Gastrocnemius medialis (tissue), 4 donors: Measurements from ENCODE around the gene TECPR2. TPM values are rescaled to one million over a fixed set of nuclear protein-coding genes. Genes with fewer than 3 reads are reported as not detected.
A peak's percentile ranks its signal among the peaks of the same experiment; 100 is the strongest.

Experiments
- ATAC-seq, 2 donors: fragments of 150-250 bp; one replicate each; pipeline ENCODE4 v1.9.1; 2016
- DNase-seq, 2 donors: peaks; one replicate each; pipeline ENCODE4 v3.0.0-alpha.2; 2019
- H3K27ac ChIP-seq, 4 donors: fragments of 200-600 bp; sonication (generic); 1 replicate in 1 of 4; 2 replicates in 3 of 4; pipeline ENCODE4 v1.5.1; 2016 to 2018; ENCODE audit warnings: mild to moderate bottlenecking in 2 of 4, moderate library complexity in 1 of 4
- H3K27me3 ChIP-seq, 3 donors: fragments of 200-600 bp; sonication (generic) in 2 of 3; 1 replicate in 1 of 3; 2 replicates in 2 of 3; pipeline versions ENCODE4 v1.5.1 to v1.6.0; 2016 to 2019; ENCODE audit warnings: mild to moderate bottlenecking in 1 of 3, moderate library complexity in 1 of 3
- H3K36me3 ChIP-seq, 2 donors: fragments of 200-600 bp; sonication (generic) in 1 of 2; one replicate each; pipeline ENCODE4 v1.5.1; 2017 to 2018
- H3K4me1 ChIP-seq, 2 donors: fragments of 200-600 bp; sonication (generic) in 1 of 2; one replicate each; pipeline ENCODE4 v1.5.1; 2016 to 2017; ENCODE audit warnings: mild to moderate bottlenecking in 2 of 2
- H3K4me3 ChIP-seq, 4 donors: fragments of 200-600 bp; sonication (generic) in 3 of 4; 1 replicate in 1 of 4; 2 replicates in 3 of 4; pipeline ENCODE4 v1.5.1; 2016 to 2019; ENCODE audit warnings: mild to moderate bottlenecking in 2 of 4
- H3K9me3 ChIP-seq, 3 donors: fragments of 200-600 bp; sonication (generic) in 2 of 3; 1 replicate in 1 of 3; 2 replicates in 2 of 3; pipeline ENCODE4 v1.5.1; 2016 to 2019
- CTCF ChIP-seq, 5 experiments: fragments of 450-650 bp in 3 of 5; fragments of 200-600 bp in 2 of 5; sonication (generic) in 2 of 5; IDR thresholded peaks in 4 of 5; conservative IDR thresholded peaks in 1 of 5; 1 replicate in 4 of 5; 2 replicates in 1 of 5; pipeline ENCODE4 v1.5.1; 2016 to 2019; ENCODE audit warnings: antibody characterized with exemption in 5 of 5, mild to moderate bottlenecking in 3 of 5, moderate library complexity in 3 of 5
- POLR2A ChIP-seq, 2 donors: fragments of 450-650 bp; IDR thresholded peaks; one replicate each; pipeline ENCODE4 v1.6.1; 2017; ENCODE audit warnings: antibody characterized with exemption in 2 of 2, mild to moderate bottlenecking in 2 of 2, moderate library complexity in 2 of 2
- in situ Hi-C, 4 donors: fragments of 200-750 bp; cut with MboI; loops; one replicate each; pipeline versions ENCODE4 v1.15.0 to v1.8.0; 2017; ENCODE audit warnings: low sequenced_read_pairs in 4 of 4
- intact Hi-C: fragments of 100-400 bp; cut with DNase I; formaldehyde crosslinking; loops from one replicate; pipeline ENCODE4 v1.15.1; 2023; ENCODE audit warnings: low total_unique reads
- total RNA-seq, 4 donors: library from RNA; depleted of rRNA; stranded (reverse); fragments of >200 nt; gene quantifications; one replicate each; pipeline versions ENCODE4 v1.1.0 to v1.2.3, GENCODE V29; 2016

TECPR2 gene
- total RNA-seq, 4 donors from 2014 or later: 10.0 to 45.0 (median 20.2) TPM

- intact Hi-C loops: loop anchor here (2.0 to 10.0 kb wide), 2 partner anchors 192 to 546 kb away; partner anchors contain the start of genes DYNC1H1 and ZNF839
- ATAC-seq: no peak
- in situ Hi-C loops: loop anchor here in 1 of 4 donors (25.0 kb wide), 1 partner anchor 199 kb away; the partner anchor contains the start of genes MOK and ZNF839
- Histone ChIP-seq H3K4me1 (peaks cover 8 to 24% of the 10 kb centered on the region in 2 donors), H3K9me3 (no peaks in the 10 kb centered on the region), H3K27me3 (no peaks in the 10 kb centered on the region), H3K27ac (peak overlapping the region; percentile 90 to 96 (median 91)), H3K4me3 (peak overlapping the region; percentile 62 to 81 (median 68)), H3K36me3 (no peaks in the 10 kb centered on the region)
- peak in 1 of 2 donors; percentile 43 for DNase-seq
- no peak for TF ChIP-seq CTCF (IDR thresholded peaks at IDR 0.05 in 4 of 5, conservative IDR thresholded peaks at IDR 0.05 in 1 of 5)
- no peak for TF ChIP-seq POLR2A (IDR thresholded peaks at IDR 0.05)
Measured at GRCh38 chr14:102510616-102511520, 148.1 kb downstream of the TECPR2 start.

- ATAC-seq (no peak), DNase-seq (no peak)
- no peaks in the 10 kb centered on the region for H3K36me3 ChIP-seq
- no peaks in the 10 kb centered on the region for H3K27me3 ChIP-seq
- H3K9me3 ChIP-seq: no peaks in the 10 kb centered on the region
- in situ Hi-C loops (loop anchor here in 1 of 4 donors (25.0 kb wide), 1 partner anchor 199 kb away; the partner anchor contains the start of genes MOK and ZNF839), intact Hi-C loops (loop anchor here (2.0 to 10.0 kb wide), 2 partner anchors 193 to 547 kb away; partner anchors contain the start of genes DYNC1H1 and ZNF839)
- H3K4me3 ChIP-seq: no peak overlapping the region
- H3K27ac ChIP-seq: peak overlapping the region in 3 of 4 donors; percentile 90 to 96 (median 91)
- peaks cover 2 to 21% of the 10 kb centered on the region in 2 donors for H3K4me1 ChIP-seq
- TF ChIP-seq POLR2A (IDR thresholded peaks at IDR 0.05): no peak
- no peak for TF ChIP-seq CTCF (IDR thresholded peaks at IDR 0.05 in 4 of 5, conservative IDR thresholded peaks at IDR 0.05 in 1 of 5)
Measured at GRCh38 chr14:102511538-102511937, 148.8 kb downstream of the TECPR2 start.

- no peak overlapping the region for H3K4me3 ChIP-seq
- in situ Hi-C loops (loop anchor here in 1 of 4 donors (25.0 kb wide), 1 partner anchor 201 kb away; the partner anchor contains the start of genes MOK and ZNF839), intact Hi-C loops (loop anchor here (10.0 kb wide), 1 partner anchor 548 kb away; the partner anchor contains the start of gene DYNC1H1)
- H3K27ac ChIP-seq: no peak overlapping the region
- H3K27me3 ChIP-seq: no peaks in the 10 kb centered on the region
- H3K4me1 ChIP-seq: peaks cover 0 to 18% of the 10 kb centered on the region in 2 donors
- ATAC-seq (no peak), DNase-seq (no peak)
- TF ChIP-seq POLR2A (IDR thresholded peaks at IDR 0.05): no peak
- TF ChIP-seq CTCF (IDR thresholded peaks at IDR 0.05 in 4 of 5, conservative IDR thresholded peaks at IDR 0.05 in 1 of 5): no peak
- H3K9me3 ChIP-seq: no peaks in the 10 kb centered on the region
- H3K36me3 ChIP-seq: no peaks in the 10 kb centered on the region
Measured at GRCh38 chr14:102512793-102513300, 150.1 kb downstream of the TECPR2 start.

- TF ChIP-seq POLR2A (IDR thresholded peaks at IDR 0.05) (no peak), CTCF (IDR thresholded peaks at IDR 0.05 in 4 of 5, conservative IDR thresholded peaks at IDR 0.05 in 1 of 5) (no peak)
- Histone ChIP-seq H3K36me3 (no peaks in the 10 kb centered on the region), H3K4me1 (peaks cover 0 to 11% of the 10 kb centered on the region in 2 donors), H3K4me3 (no peak overlapping the region), H3K9me3 (no peaks in the 10 kb centered on the region), H3K27ac (peak overlapping the region in 1 of 4 donors; percentile 5), H3K27me3 (no peaks in the 10 kb centered on the region)
- no peak for ATAC-seq
- intact Hi-C loops (loop anchor here (10.0 kb wide), 1 partner anchor 549 kb away; the partner anchor contains the start of gene DYNC1H1), in situ Hi-C loops (loop anchor here in 1 of 4 donors (25.0 kb wide), 1 partner anchor 202 kb away; the partner anchor contains the start of genes MOK and ZNF839)
- no peak for DNase-seq
Measured at GRCh38 chr14:102513899-102514772, 151.4 kb downstream of the TECPR2 start.
